ENCODE data around the gene CROCC. TPM values are rescaled to one million over a fixed set of nuclear protein-coding genes. Genes with fewer than 3 reads are reported as not detected.
A peak's percentile ranks its signal among the peaks of the same experiment; 100 is the strongest.

CROCC gene
- total RNA-seq, 1 donor from 2014 or later, result 51.5 TPM

- Mint-ChIP-seq H3K9me3 (ENCODE audit: low read depth) (no peaks in the 10 kb centered on the region), H3K4me3 (ENCODE audit: low read depth) (no peak overlapping the region), H3K27me3 (peaks cover under 1% of the 10 kb centered on the region), H3K36me3 (ENCODE audit: insufficient read depth) (peaks cover 6% of the 10 kb centered on the region), H3K27ac (no peak overlapping the region), H3K4me1 (ENCODE audit: low read depth) (peaks cover 5% of the 10 kb centered on the region)
- DNase-seq (ENCODE audit: low spot score, unreplicated experiment), result no peak
- TF ChIP-seq CTCF (IDR thresholded peaks at IDR 0.05; ENCODE audit: unreplicated experiment), result no peak
These were observed 54.1 kb downstream of the CROCC start for GRCh38 chr1:16975838-16976237.

- Mint-ChIP-seq H3K36me3 (ENCODE audit: insufficient read depth) (peaks cover 6% of the 10 kb centered on the region), H3K4me3 (ENCODE audit: low read depth) (no peak overlapping the region), H3K27ac (no peak overlapping the region), H3K9me3 (ENCODE audit: low read depth) (no peaks in the 10 kb centered on the region), H3K4me1 (ENCODE audit: low read depth) (peaks cover 8% of the 10 kb centered on the region), H3K27me3 (peaks cover 7% of the 10 kb centered on the region)
- TF ChIP-seq CTCF (IDR thresholded peaks at IDR 0.05; ENCODE audit: unreplicated experiment), result no peak
- no peak for DNase-seq (ENCODE audit: low spot score, unreplicated experiment)
These were observed 55.2 kb downstream of the CROCC start for GRCh38 chr1:16976966-16977365.

GRCh38 chr1:16977377-16977776 is 55.6 kb downstream of the CROCC start:
- Mint-ChIP-seq H3K4me1 (ENCODE audit: low read depth) (peaks cover 8% of the 10 kb centered on the region), H3K27me3 (peaks cover 7% of the 10 kb centered on the region), H3K27ac (no peak overlapping the region), H3K4me3 (ENCODE audit: low read depth) (no peak overlapping the region), H3K9me3 (ENCODE audit: low read depth) (no peaks in the 10 kb centered on the region), H3K36me3 (ENCODE audit: insufficient read depth) (peaks cover 6% of the 10 kb centered on the region)
- DNase-seq (ENCODE audit: low spot score, unreplicated experiment), result no peak
- no peak for TF ChIP-seq CTCF (IDR thresholded peaks at IDR 0.05; ENCODE audit: unreplicated experiment)

GRCh38 chr1:16978139-16978538 is 56.4 kb downstream of the CROCC start:
- no peak for DNase-seq (ENCODE audit: low spot score, unreplicated experiment)
- peaks cover 6% of the 10 kb centered on the region for H3K4me1 Mint-ChIP-seq (ENCODE audit: low read depth)
- peak overlapping the region; percentile 80 for H3K4me3 Mint-ChIP-seq (ENCODE audit: low read depth)
- peaks cover 4% of the 10 kb centered on the region for H3K36me3 Mint-ChIP-seq (ENCODE audit: insufficient read depth)
- no peak for TF ChIP-seq CTCF (IDR thresholded peaks at IDR 0.05; ENCODE audit: unreplicated experiment)
- peaks cover 7% of the 10 kb centered on the region for H3K27me3 Mint-ChIP-seq
- H3K27ac Mint-ChIP-seq, result no peak overlapping the region
- no peaks in the 10 kb centered on the region for H3K9me3 Mint-ChIP-seq (ENCODE audit: low read depth)

GRCh38 chr1:16978567-16979474 is 57.1 kb downstream of the CROCC start:
- H3K4me3 Mint-ChIP-seq (ENCODE audit: low read depth), result peak overlapping the region; percentile 80
- peaks cover 4% of the 10 kb centered on the region for H3K36me3 Mint-ChIP-seq (ENCODE audit: insufficient read depth)
- DNase-seq (ENCODE audit: low spot score, unreplicated experiment), result no peak
- peak overlapping the region; percentile 37 for H3K27ac Mint-ChIP-seq
- no peak for TF ChIP-seq CTCF (IDR thresholded peaks at IDR 0.05; ENCODE audit: unreplicated experiment)
- H3K27me3 Mint-ChIP-seq, result peaks cover 7% of the 10 kb centered on the region
- peaks cover 10% of the 10 kb centered on the region for H3K4me1 Mint-ChIP-seq (ENCODE audit: low read depth)
- H3K9me3 Mint-ChIP-seq (ENCODE audit: low read depth), result no peaks in the 10 kb centered on the region
